ENCODE data around the gene SIAH1.

DNA sequence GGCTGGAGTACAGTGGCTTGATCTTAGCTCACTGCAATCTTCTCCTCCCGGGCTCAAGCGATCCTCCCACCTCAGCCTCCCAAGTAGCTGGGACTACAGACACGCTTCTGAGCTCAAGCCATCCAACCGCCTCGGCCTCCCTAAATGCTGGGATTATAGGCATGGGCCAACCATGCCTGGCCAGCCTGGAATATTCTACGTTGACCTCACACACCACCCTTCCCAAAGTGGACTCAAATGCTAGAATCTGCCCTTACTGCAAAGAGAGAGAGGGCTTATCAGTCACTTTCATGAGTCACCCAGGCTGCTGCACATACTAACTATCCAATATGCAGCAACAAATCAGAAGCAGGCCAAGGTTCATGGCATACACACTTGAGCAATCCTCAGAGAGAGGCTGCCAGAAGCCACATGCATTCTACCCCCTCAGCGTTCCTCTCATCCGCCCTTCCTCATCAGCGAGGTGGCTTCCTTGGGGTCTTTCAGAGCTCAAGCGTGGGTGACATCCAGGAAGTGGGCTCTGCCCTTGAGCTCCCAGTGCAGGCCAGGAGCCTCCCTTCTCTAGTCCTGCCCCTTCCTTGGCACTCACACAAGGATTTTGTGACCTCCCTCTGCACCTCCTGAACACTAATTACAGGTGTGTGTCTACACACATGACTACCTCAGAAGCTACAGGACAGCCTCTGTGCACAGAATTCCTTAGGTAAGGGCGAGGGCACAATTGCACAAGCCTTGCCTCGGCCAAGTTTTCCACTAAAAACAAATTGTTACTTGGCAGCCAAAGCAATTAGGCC, 24.8 kb upstream of the SIAH1 start:
- TF ChIP-seq EP300 (IDR thresholded peaks at IDR 0.05; ENCODE audit: low read length) (no peak), ZNF778 (CRISPR knock-in tag; IDR thresholded peaks at IDR 0.05) (no peak), BHLHE40 (IDR thresholded peaks at IDR 0.05; ENCODE audit: low read length) (peak; percentile 40; the same call in 1 of the 2 replicates)

All from K562 (cell line).